Activated T-cell treated with anti-CD3 and anti-CD28 coated beads for 48 hours (primary cell): Measurements from ENCODE around the gene BTC.
"Not testable (repeated sequence)": the region's sequence is repeated elsewhere in the genome, so short reads cannot be mapped to it uniquely, and the experiment has no call there.

Experiments used
- DNase-seq: peaks from one replicate; pipeline ENCODE4 v3.0.0-alpha.2; 2020; ENCODE audit warnings: low read depth

BTC gene, protein sequence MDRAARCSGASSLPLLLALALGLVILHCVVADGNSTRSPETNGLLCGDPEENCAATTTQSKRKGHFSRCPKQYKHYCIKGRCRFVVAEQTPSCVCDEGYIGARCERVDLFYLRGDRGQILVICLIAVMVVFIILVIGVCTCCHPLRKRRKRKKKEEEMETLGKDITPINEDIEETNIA

DNA sequence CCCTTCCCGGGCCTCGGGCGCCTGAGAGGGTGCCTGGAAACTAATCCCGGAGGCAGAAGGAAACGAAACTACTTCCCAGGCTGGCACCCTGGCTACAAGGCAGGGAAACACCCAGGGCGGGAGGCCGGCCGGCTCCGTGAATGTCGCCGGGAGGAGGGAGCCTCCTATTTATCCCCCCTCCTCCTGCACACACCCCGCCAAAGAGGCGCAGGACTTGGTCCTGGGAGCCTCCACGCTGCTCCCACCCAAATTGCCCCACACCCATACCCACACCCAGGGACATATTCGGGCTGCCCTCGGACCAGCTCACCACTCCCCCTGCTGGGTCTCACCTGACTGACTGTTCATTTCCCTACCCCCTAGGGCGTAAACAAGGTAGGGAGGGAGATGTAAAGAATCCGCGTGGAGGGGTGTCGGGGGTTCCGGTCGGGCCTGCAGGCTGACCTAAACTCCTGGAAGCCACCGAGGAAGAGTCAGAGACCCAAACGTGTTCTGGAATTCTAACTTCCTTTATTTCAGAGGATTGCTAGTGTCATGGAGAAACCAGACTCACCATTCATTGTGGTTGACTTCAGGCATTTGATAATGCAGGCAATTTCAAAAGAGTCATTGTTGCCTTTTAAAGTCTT is at the start of gene BTC:
TSS of gene BTC (minus strand) at position 142 of the 629 bp plus-strand sequence. CDS start 198 bp downstream, outside the sequence.
- DNase-seq = no peak

- no peak for DNase-seq
Measured at GRCh38 chr4:74840936-74841509, 46.7 kb upstream of the BTC start.

DNA sequence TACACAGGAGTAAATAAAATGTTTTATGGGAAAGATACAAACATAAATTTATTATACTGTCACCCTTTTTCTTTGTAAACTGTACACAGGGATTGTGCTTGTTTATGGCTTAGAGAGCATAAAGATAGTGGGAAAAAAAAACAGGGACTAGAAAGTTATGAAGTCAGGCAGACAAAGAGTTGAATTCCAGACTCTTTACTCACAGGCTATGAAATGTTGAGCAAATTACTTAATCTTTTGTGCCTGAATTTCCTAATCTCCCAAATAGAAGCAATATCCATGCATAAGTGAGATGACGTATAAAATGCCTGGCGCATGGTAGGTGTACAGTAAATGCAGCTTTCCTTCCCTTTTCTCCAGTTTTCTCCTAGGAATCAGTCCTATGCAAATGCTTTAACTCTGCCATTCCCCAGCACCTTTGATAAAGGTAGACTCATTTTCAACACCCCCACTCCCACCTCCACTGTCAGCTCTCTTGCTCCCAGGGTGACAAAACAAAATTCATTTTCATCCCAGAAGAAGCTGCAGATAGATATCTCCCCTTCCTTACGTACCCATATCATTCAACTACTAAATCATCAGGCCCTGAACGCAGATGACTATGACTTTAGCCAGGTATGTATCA is 44.5 kb upstream of the BTC start:
- DNase-seq = no peak

- DNase-seq = no peak
Measured at GRCh38 chr4:74830928-74831327, 36.6 kb upstream of the BTC start.

- DNase-seq = no peak
Measured at GRCh38 chr4:74823194-74823593, 28.9 kb upstream of the BTC start.

DNA sequence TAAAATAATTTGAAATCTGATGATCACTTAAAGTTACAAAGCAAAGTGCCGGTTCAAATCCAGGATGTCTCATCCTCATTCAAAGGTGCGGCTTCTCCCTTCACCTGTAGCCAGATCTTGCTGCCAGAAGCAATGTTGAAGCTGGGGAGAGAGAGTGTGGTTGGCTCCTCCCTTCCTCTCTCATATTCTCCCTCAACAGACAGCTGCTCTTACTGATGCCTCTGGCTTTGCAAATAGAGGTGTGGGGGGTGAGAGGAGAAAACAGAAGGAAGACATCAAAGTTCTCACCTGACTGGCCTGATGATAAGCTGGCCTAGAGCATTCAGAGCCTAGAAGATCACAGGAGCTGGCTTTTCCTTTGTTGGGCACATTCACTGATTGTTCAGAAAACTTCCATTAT is 28.3 kb upstream of the BTC start:
- no peak for DNase-seq

GRCh38 chr4:74821541-74821940 is 27.2 kb upstream of the BTC start:
- no peak for DNase-seq

DNA sequence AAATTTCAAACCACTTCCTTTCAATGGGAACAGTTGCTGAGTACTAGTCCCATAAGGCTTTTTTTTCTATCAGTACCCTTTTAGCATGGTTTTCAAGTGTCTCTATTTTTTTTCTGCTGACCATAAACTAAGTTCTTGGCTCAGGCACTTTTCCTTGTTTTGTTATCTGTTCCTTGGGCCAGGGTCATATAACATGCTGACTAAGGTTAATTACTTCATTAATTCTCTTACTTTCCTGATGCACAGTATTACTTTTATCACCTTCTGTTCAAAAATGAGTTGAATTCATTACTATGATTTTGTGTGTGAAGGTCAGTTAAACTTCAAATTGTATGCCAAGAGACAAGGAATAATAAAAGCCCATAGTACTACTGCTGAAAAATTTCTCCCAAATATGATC is 19.7 kb upstream of the BTC start:
- no peak for DNase-seq

GRCh38 chr4:74812056-74812455 is 17.7 kb upstream of the BTC start:
- not testable (repeated sequence) for DNase-seq

DNA sequence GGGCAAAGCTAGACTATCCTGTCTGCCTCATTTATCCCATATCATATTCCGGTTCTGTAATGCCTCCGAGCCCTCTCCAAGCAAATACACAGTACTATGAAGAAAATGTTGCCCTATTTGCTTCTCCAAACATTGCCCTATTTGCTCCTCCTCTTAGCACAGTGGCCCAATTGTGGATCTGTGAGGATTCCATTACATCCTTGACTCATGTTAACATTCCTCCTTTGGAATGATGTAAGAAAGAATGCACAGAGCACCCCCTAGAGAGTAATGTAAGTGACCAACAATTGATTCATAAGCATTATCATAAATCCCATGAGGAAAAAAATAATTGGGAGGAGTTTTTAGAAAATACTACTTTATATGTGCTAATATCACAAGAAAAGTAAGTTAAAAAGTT is 11.3 kb upstream of the BTC start:
- no peak for DNase-seq

- DNase-seq = no peak
Measured at GRCh38 chr4:74800310-74800709, 6.0 kb upstream of the BTC start.

DNA sequence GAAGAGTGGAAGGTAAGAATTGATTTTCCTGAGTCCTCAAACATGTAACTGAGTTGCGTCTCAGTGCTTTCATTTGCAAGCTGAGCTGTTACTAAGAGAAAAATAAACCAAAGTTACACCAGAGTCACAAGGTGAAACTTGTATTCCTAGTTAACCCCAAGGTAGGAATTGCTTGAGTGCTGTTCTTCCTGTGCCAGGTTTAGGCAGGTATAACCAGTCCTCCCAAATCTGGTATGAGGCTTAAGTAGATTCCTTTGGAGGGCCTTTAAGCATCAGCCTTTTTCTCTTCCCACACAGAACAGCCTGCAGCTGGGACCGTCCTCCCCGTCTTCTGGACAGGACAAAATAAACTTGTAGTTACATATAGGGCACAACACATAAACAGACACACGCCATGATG is 2.3 kb upstream of the BTC start:
- DNase-seq = no peak

GRCh38 chr4:74793757-74794381 is 454 bp downstream of the BTC start:
- DNase-seq = no peak

- DNase-seq = no peak
Measured at GRCh38 chr4:74790652-74791051, 3.7 kb downstream of the BTC start.

- no peak for DNase-seq
Measured at GRCh38 chr4:74789518-74789917, 4.8 kb downstream of the BTC start.

DNA sequence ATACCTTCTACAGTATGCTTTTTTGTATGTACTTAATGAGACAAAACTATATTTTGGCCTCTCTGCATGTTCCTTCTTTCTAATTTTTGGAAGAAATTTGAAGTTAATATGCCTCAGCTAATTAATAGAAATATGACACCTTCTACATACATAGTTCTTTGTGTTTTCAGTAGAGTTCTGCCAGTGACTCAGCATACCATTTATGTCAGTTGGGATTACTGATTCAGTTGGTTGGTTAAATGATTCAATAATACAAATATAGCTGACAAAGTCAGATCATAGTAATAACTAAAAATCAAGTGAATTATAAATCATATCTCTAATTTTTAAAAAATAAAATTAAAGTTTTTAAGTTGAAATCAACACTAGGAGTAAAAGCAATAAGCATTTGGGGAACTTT is 16.8 kb downstream of the BTC start:
- DNase-seq = no peak

DNA sequence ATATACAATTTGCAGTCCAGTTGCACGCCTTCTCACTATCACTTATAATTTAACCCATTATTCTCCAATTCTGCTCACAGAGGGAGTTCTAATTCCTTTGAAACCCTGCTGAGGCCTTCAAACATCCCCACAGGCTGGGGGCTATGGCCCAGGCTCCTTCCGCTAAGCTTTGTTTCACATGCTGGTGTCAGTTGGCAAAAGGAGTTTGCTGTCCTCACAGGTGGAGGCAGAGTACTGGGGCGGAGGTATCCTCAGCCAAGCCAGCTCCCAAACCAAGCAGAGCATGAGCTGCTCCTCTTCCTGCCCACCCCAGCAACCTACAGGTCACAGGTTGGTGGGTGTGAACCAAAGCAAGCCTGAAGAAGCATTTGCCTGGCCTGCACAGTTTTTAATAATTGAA is 21.5 kb downstream of the BTC start:
- DNase-seq = no peak

DNA sequence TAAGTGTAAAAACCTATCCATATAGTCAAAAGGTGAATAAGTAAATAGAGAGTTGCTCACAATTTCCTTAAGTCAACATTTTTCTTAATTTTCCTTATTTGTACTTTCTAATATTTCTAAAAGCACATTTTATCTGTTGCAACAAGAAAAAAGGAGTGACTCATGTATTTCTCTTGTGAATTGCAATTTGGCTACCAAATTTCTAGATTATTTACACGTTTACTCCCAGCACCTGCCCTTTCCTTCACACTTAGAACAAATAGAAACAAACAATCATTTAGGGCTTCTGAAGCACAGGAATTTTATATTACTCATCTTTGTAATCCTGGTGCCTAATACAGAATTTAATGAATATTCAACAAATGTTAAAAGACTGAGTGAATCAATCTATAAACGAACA is 22.2 kb downstream of the BTC start:
- DNase-seq = no peak

GRCh38 chr4:74770226-74770910 is 24.0 kb downstream of the BTC start:
- DNase-seq = no peak

- no peak for DNase-seq
Measured at GRCh38 chr4:74768857-74769525, 25.3 kb downstream of the BTC start.

- DNase-seq = no peak
Measured at GRCh38 chr4:74764119-74764518, 30.2 kb downstream of the BTC start.
